D341Med (cell line): Measurements from ENCODE around the gene DOC2A.
A peak's percentile ranks its signal among the peaks of the same experiment; 100 is the strongest.

Experiments
- DNase-seq: peaks from one replicate; pipeline ENCODE4 v3.0.0; 2012; ENCODE audit warnings: low spot score

DOC2A gene

GRCh38 chr16:30005341-30006094 lies 5.3 kb downstream of the DOC2A start:
- DNase-seq, result peak; percentile 82

- peak; percentile 57 for DNase-seq
These were observed 6.0 kb downstream of the DOC2A start for GRCh38 chr16:30004811-30005242.

- DNase-seq, result no peak
These were observed 6.4 kb downstream of the DOC2A start for GRCh38 chr16:30004424-30004776.

- no peak for DNase-seq
These were observed 7.0 kb downstream of the DOC2A start for GRCh38 chr16:30003670-30004423.

- no peak for DNase-seq
These were observed 8.0 kb downstream of the DOC2A start for GRCh38 chr16:30002614-30003346.

GRCh38 chr16:30000735-30001631 lies 9.8 kb downstream of the DOC2A start:
- DNase-seq, result no peak

- no peak for DNase-seq
These were observed 11.2 kb downstream of the DOC2A start for GRCh38 chr16:29999605-30000004.

- DNase-seq, result no peak
These were observed 14.0 kb downstream of the DOC2A start for GRCh38 chr16:29996766-29997250.

GRCh38 chr16:29995911-29996765 lies 14.7 kb downstream of the DOC2A start, which contains the start of gene INO80E:
TSS of gene INO80E (plus strand) at chr16:29996241. CDS start at chr16:29996311, 70 bp downstream.
- DNase-seq, result peak; percentile 98

GRCh38 chr16:29995324-29995910 lies 15.4 kb downstream of the DOC2A start, which contains the start of gene HIRIP3:
TSS of gene HIRIP3 (minus strand) at chr16:29995617. CDS start at chr16:29995605, 12 bp downstream.
- DNase-seq, result peak; percentile 92

GRCh38 chr16:29994600-29995323 lies 16.1 kb downstream of the DOC2A start:
- DNase-seq, result no peak

- DNase-seq, result no peak
These were observed 16.8 kb downstream of the DOC2A start for GRCh38 chr16:29993903-29994599.

- DNase-seq, result no peak
These were observed 17.5 kb downstream of the DOC2A start for GRCh38 chr16:29993191-29993902.

GRCh38 chr16:29992344-29992967 lies 18.4 kb downstream of the DOC2A start:
- DNase-seq, result no peak

GRCh38 chr16:29991571-29991904 lies 19.3 kb downstream of the DOC2A start:
- DNase-seq, result no peak

GRCh38 chr16:29990883-29991570 lies 19.8 kb downstream of the DOC2A start:
- DNase-seq, result no peak

GRCh38 chr16:29990034-29990433 lies 20.8 kb downstream of the DOC2A start:
- DNase-seq, result no peak
